ENCODE results near the gene CHD5. TPM values are rescaled to one million over a fixed set of nuclear protein-coding genes. Genes with fewer than 3 reads are reported as not detected.

The CHD5 gene
- total RNA-seq, 6 experiments from 2014 or later, result not detected

DNA sequence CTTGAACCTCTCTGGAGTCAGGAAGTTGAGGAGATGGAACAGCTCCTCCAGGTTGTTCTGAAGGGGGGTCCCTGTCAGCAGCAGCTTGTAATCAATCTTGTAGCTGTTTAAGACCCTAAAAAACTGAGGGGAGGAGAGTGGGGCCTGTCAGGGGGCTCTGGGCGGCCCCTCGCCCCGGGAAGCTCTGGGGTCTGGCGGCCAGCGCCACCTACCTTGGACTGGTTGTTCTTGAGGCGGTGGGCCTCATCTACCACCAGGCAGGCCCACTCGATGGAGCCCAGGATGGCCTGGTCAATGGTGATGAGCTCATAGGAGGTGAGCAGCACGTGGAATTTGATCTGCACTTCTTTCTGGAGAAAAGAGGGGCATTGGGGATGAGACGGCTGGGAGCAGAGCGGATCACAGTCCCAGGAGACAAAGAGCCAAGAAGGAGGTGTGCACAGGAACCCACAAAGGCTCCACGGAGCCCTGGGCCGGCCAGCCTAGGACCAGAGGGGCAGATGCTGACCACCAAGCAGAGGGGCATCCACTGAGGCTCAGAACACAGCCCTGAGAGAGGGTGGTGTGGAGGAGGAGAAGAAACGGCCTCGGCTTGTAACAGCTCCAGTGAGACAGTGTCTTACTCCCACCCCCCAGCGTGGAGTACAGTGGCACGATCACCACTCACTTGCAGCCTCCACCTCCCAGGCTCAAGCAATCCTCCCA is 43.5 kb downstream of the CHD5 start:
- Histone ChIP-seq H3K4me1 (no peaks in the 10 kb centered on the region), H3K27me3 (no peaks in the 10 kb centered on the region), H3K4me3 (no peak overlapping the region), H3K36me3 (no peaks in the 10 kb centered on the region), H3K27ac (no peak overlapping the region), H3K9me3 (no peaks in the 10 kb centered on the region)
- DNase-seq (peak in 1 of 3 donors; percentile 31), ATAC-seq (no peak)
- 67% methylated on average over 9 of the region's 16 CpGs for WGBS (ENCODE audit: insufficient coverage, low coverage, low lambda C conversion rate, missing lambda C conversion rate)
- TF ChIP-seq, protein P1, sequence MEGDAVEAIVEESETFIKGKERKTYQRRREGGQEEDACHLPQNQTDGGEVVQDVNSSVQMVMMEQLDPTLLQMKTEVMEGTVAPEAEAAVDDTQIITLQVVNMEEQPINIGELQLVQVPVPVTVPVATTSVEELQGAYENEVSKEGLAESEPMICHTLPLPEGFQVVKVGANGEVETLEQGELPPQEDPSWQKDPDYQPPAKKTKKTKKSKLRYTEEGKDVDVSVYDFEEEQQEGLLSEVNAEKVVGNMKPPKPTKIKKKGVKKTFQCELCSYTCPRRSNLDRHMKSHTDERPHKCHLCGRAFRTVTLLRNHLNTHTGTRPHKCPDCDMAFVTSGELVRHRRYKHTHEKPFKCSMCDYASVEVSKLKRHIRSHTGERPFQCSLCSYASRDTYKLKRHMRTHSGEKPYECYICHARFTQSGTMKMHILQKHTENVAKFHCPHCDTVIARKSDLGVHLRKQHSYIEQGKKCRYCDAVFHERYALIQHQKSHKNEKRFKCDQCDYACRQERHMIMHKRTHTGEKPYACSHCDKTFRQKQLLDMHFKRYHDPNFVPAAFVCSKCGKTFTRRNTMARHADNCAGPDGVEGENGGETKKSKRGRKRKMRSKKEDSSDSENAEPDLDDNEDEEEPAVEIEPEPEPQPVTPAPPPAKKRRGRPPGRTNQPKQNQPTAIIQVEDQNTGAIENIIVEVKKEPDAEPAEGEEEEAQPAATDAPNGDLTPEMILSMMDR (IDR thresholded peaks at IDR 0.05), result no peak
- no peak for TF ChIP-seq POLR2A (IDR thresholded peaks at IDR 0.05)
- intact Hi-C loops (cut with DNase I), result no loop called here

DNA sequence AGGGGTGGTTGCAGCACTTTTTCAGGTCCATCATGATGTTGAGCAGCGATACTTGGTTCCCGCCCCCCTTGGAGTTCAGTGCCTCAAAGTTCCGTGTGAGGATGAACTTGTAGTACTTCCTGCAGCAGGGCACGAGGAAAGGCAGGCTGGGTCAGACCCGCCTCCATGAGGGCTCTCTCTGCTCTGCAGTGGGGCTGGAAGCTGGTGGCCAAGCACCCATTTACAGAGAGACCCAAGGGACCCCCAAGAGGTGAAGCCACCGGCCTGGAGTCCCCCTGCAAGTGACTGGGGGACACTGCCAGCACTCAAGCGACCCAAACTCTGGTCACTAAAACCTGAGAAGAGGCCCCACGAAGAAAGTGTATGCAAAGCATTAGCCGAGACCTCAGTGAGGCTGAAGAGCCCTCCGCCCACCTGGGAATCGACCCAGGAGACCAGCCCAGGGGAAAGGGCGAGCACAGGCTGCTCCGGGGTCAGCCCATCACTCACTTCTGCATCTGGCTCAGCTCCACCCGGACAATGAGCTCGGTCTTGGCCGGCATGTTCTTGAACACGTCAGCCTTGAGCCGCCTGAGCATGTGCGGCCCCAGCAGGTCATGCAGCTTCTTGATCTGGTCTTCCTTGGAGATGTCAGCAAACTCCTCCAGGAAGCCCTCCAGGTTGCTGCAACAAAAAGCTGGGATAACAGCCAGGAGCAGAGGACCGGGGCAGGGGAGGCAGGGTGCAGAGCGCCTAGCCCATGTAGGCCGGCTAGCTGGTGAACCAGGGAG is 45.2 kb downstream of the CHD5 start:
- Histone ChIP-seq H3K27me3 (no peaks in the 10 kb centered on the region), H3K4me3 (no peak overlapping the region), H3K4me1 (no peaks in the 10 kb centered on the region), H3K27ac (no peak overlapping the region), H3K36me3 (no peaks in the 10 kb centered on the region), H3K9me3 (no peaks in the 10 kb centered on the region)
- intact Hi-C loops (cut with DNase I), result no loop called here
- DNase-seq (peak in 1 of 3 donors; percentile 30), ATAC-seq (no peak)
- 60% methylated on average over 2 of the region's 22 CpGs for WGBS (ENCODE audit: insufficient coverage, low coverage, low lambda C conversion rate, missing lambda C conversion rate)
- TF ChIP-seq, protein P1 (IDR thresholded peaks at IDR 0.05), result no peak
- TF ChIP-seq POLR2A (IDR thresholded peaks at IDR 0.05), result no peak

DNA sequence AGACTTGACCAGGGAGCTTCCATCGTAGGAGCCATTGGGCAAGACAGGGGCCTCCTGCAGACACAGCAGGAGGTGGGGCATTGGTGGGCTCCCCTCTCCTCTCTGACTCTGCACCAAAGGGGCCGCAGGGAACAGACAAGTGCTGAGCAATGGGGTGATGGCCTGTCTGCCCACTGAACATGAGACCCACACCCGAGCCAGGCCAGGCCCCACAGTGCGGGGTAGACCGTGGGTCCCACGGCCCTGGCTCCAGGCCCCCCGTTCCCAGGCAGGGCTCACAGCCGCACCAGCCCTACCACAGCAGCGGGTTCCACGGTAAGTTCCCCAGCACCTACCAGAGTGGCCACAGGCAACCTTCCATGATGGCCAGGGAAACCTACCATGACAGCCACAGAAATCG is 45.9 kb downstream of the CHD5 start:
- no peaks in the 10 kb centered on the region for H3K36me3 ChIP-seq
- no peak overlapping the region for H3K27ac ChIP-seq
- intact Hi-C loops (cut with DNase I), result no loop called here
- WGBS (ENCODE audit: insufficient coverage, low coverage, low lambda C conversion rate, missing lambda C conversion rate), result no CpG with 5 or more reads among the region's 11 CpGs
- no peak overlapping the region for H3K4me3 ChIP-seq
- ATAC-seq, result no peak
- H3K9me3 ChIP-seq, result no peaks in the 10 kb centered on the region
- H3K4me1 ChIP-seq, result no peaks in the 10 kb centered on the region
- DNase-seq, result peak in 1 of 3 donors; percentile 37
- no peaks in the 10 kb centered on the region for H3K27me3 ChIP-seq
- TF ChIP-seq POLR2A (IDR thresholded peaks at IDR 0.05), result no peak
- TF ChIP-seq, protein P1 (IDR thresholded peaks at IDR 0.05), result no peak

DNA sequence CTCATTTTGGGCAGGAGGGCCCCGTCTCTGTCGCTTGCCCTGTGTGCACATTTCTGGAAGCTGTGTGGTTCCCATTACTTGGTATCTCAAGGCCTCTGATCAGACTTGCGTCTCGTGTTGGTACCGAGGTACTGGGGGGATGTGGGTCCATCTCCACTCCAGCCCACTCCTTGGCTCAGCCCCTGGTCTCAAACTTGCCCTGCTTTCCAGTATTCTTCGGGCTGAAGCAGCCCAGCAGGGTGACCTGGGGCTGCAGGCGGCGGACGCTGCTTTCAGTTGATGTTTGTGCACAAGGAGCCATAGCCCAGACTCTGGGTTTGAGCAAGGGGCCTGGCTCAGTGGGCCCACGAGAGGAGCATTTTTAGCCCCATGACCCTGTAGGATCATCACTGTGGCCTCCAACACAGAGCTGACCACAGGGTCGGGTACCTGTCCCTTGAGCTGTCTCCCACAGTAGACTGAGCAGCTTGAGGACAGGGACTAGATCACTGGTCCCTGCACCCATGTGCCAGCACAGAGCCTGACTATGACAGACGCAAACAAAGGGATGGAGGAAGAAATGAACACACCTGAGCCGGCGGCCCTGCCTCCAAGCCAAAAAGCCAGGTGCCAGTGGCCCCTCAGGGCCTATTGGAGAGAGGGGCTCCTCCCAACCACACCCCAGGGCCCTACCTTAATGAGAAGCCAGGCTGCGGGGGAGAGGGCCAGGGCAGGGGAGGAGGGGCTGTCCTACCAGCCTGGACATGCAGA is 46.8 kb downstream of the CHD5 start:
- Histone ChIP-seq H3K27ac (no peak overlapping the region), H3K4me3 (no peak overlapping the region), H3K36me3 (no peaks in the 10 kb centered on the region), H3K4me1 (no peaks in the 10 kb centered on the region), H3K27me3 (no peaks in the 10 kb centered on the region), H3K9me3 (no peaks in the 10 kb centered on the region)
- intact Hi-C loops (cut with DNase I), result no loop called here
- no peak for TF ChIP-seq POLR2A (IDR thresholded peaks at IDR 0.05)
- TF ChIP-seq, protein P1 (IDR thresholded peaks at IDR 0.05), result no peak
- WGBS (ENCODE audit: insufficient coverage, low coverage, low lambda C conversion rate, missing lambda C conversion rate), result 61% methylated on average over 6 of the region's 15 CpGs
- peak in 1 of 3 donors; percentile 37 for DNase-seq
- ATAC-seq, result no peak
